HCT116 (cell line): Measurements from ENCODE around the gene LRRIQ1. TPM values are rescaled to one million over a fixed set of nuclear protein-coding genes. Genes with fewer than 3 reads are reported as not detected.

Experiments
- ATAC-seq: fragments of 200-7000 bp; cut with Tn5 transposase; 2 replicates; pipeline ENCODE4 v1.9.1; 2020; ENCODE audit warnings: mild to moderate bottlenecking, moderate library complexity
- BruUV-seq: library from RNA; stranded (reverse); fragments of 400-500 nt; replicated peaks from 2 replicates; lab custom pipeline; 2021; lab: Mats Ljungman, UMichigan
- CTCF ChIA-PET: fragments of 300-600 bp; sonication (Branson Sonifier 250); formaldehyde crosslinking; loops from one replicate; lab custom pipeline; 2021; ENCODE audit warnings: antibody characterized with exemption; lab: Charles Lee
- POLR2A ChIA-PET: fragments of 300-600, 350-600 bp; sonication (Branson Sonifier 250); formaldehyde crosslinking; loops from one replicate; lab custom pipeline; 2021; ENCODE audit warnings: antibody characterized with exemption; lab: Charles Lee
- RAD21 ChIA-PET, 2 experiments: fragments of 300-600 bp; sonication (Branson Sonifier 250); formaldehyde crosslinking; loops; one replicate each; lab custom pipeline; 2023; ENCODE audit warnings: low total read pairs in 2 of 2; ENCODE audit not compliant: uncharacterized antibody in 2 of 2, unreplicated experiment in 2 of 2, low non-redundant PET in 1 of 2; lab: Charles Lee
- DNase-seq: peaks from one replicate; pipeline ENCODE4 v3.0.0-alpha.2; 2010; ENCODE audit warnings: low read depth, low spot score
- H2AFZ ChIP-seq: fragments of 200-600 bp; shearing (Covaris generic), sonication (generic); 2 replicates; pipeline ENCODE4 v1.6.1; 2017; ENCODE audit warnings: low read depth, mixed run types, mixed read lengths, antibody characterized with exemption, low read length; ENCODE audit not compliant: poor library complexity, severe bottlenecking
- H3K27ac ChIP-seq: 2 replicates; pipeline ENCODE4 v1.5.1; 2012; ENCODE audit warnings: low read depth, low read length
- H3K27me3 ChIP-seq: fragments of 200-600 bp; sonication (generic); 2 replicates; pipeline ENCODE4 v1.6.1; 2016; ENCODE audit warnings: mixed run types, low read length, mixed read lengths; ENCODE audit not compliant: insufficient read depth
- H3K36me3 ChIP-seq, 2 experiments: fragments of 200-500 bp in 1 of 2; fragments of 200-600 bp in 1 of 2; sonication (Bioruptor generic) in 1 of 2; sonication (generic) in 1 of 2; 2 replicates each; pipeline versions ENCODE4 v1.5.1 to v1.6.1; 2014 to 2016; ENCODE audit warnings: low read length in 2 of 2, inconsistent platforms in 1 of 2, mixed read lengths in 1 of 2, mixed run types in 1 of 2; ENCODE audit not compliant: insufficient read depth in 2 of 2, control insufficient read depth in 1 of 2
- H3K4me1 ChIP-seq, 2 experiments: fragments of 200-600 bp in 1 of 2; sonication (generic) in 1 of 2; 2 replicates each; pipeline versions ENCODE4 v1.5.1 to v1.6.1; 2012 to 2017; ENCODE audit warnings: low read length in 2 of 2, inconsistent platforms in 1 of 2, mild to moderate bottlenecking in 1 of 2, mixed read lengths in 1 of 2, mixed run types in 1 of 2, moderate library complexity in 1 of 2; ENCODE audit not compliant: insufficient read depth in 2 of 2, control insufficient read depth in 1 of 2
- H3K4me2 ChIP-seq: fragments of 200-600 bp; sonication (generic); 2 replicates; pipeline ENCODE4 v1.6.1; 2017; ENCODE audit warnings: mixed run types, low read length, mixed read lengths
- H3K4me3 ChIP-seq, 2 experiments: fragments of 200-600 bp in 1 of 2; sonication (generic) in 1 of 2; replicated peaks in 1 of 2; 2 replicates each; pipeline ENCODE4 v1.5.1; 2011 to 2016; ENCODE audit warnings: low read length in 2 of 2, control low read depth in 1 of 2, low read depth in 1 of 2, mild to moderate bottlenecking in 1 of 2, mixed read lengths in 1 of 2, mixed run types in 1 of 2
- H3K79me2 ChIP-seq: fragments of 200-600 bp; sonication (generic); 2 replicates; pipeline ENCODE4 v1.6.1; 2017; ENCODE audit warnings: mild to moderate bottlenecking, mixed run types, low read length, moderate library complexity, mixed read lengths; ENCODE audit not compliant: insufficient read depth
- H3K9ac ChIP-seq: fragments of 200-600 bp; sonication (generic); 2 replicates; pipeline ENCODE4 v1.6.1; 2016; ENCODE audit warnings: low read length, mixed read lengths
- H3K9me2 ChIP-seq: fragments of 200-600 bp; sonication (generic), shearing (Covaris generic); 2 replicates; pipeline ENCODE4 v1.6.1; 2017; ENCODE audit warnings: mixed run types, mild to moderate bottlenecking, moderate library complexity; ENCODE audit not compliant: insufficient read depth
- H3K9me3 ChIP-seq, 2 experiments: fragments of 200-500 bp in 1 of 2; fragments of 200-600 bp in 1 of 2; sonication (Bioruptor generic) in 1 of 2; sonication (generic) in 1 of 2; 2 replicates each; pipeline ENCODE4 v1.6.1; 2014 to 2017; ENCODE audit warnings: low read length in 2 of 2, mixed read lengths in 2 of 2, inconsistent platforms in 1 of 2, low read depth in 1 of 2, mild to moderate bottlenecking in 1 of 2, mixed run types in 1 of 2, moderate library complexity in 1 of 2; ENCODE audit not compliant: control insufficient read depth in 1 of 2, insufficient read depth in 1 of 2
- H4K20me1 ChIP-seq: fragments of 200-600 bp; sonication (generic), shearing (Covaris generic); 2 replicates; pipeline ENCODE4 v1.6.1; 2017; ENCODE audit warnings: mixed run types, mild to moderate bottlenecking, moderate library complexity; ENCODE audit not compliant: insufficient read depth
- CTCF ChIP-seq, 3 experiments: fragments of 200-600 bp in 1 of 3; sonication (generic) in 1 of 3; IDR thresholded peaks in 2 of 3; conservative IDR thresholded peaks in 1 of 3; 2 replicates each; pipeline ENCODE4 v1.5.1; 2012 to 2017; ENCODE audit warnings: low read depth in 2 of 3, low read length in 2 of 3, antibody characterized with exemption in 1 of 3, borderline replicate concordance in 1 of 3, control low read depth in 1 of 3, mild to moderate bottlenecking in 1 of 3, mixed read lengths in 1 of 3, mixed run types in 1 of 3, moderate library complexity in 1 of 3; ENCODE audit not compliant: insufficient read depth in 1 of 3
- EZH2phosphoT487 ChIP-seq: fragments of 200-600 bp; IDR thresholded peaks from 2 replicates; pipeline ENCODE4 v1.6.1; 2018; ENCODE audit warnings: antibody characterized with exemption, borderline replicate concordance
- RAD21 ChIP-seq: IDR thresholded peaks from 2 replicates; pipeline ENCODE4 v1.6.1; 2012; ENCODE audit warnings: low read depth, mild to moderate bottlenecking
- REST ChIP-seq: IDR thresholded peaks from 2 replicates; pipeline ENCODE4 v1.6.1; 2012; ENCODE audit warnings: low read depth
- ZNF274 ChIP-seq: fragments of 200-500 bp; sonication (Bioruptor generic); IDR thresholded peaks from 2 replicates; pipeline ENCODE4 v1.6.1; 2014; ENCODE audit warnings: mild to moderate bottlenecking, low read depth, low read length, inconsistent platforms
- intact Hi-C: fragments of 100-400 bp; cut with micrococcal nuclease; formaldehyde crosslinking; loops from 2 replicates; pipeline ENCODE4 v1.10.0; 2022
- total RNA-seq: library from RNA; stranded (reverse); gene quantifications from one replicate; pipeline ENCODE4 v1.2.1, GENCODE V29; 2021; ENCODE audit not compliant: unreplicated experiment

Gene LRRIQ1
- total RNA-seq, 1 experiment from 2014 or later, result 0.89 TPM

- ChIA-PET CTCF (interaction anchor here (0.9 kb wide), 1 partner anchor 182 kb away, joined by 6 read pairs; no protein-coding TSS in a partner anchor), RAD21 (no interaction called here), POLR2A (no interaction called here)
- Histone ChIP-seq H3K27ac (no peak overlapping the region), H3K27me3 (no peaks in the 10 kb centered on the region), H3K4me1 (no peaks in the 10 kb centered on the region), H2AFZ (peak overlapping the region; percentile 1), H3K9me3 (no peaks in the 10 kb centered on the region), H3K9ac (no peak overlapping the region), H4K20me1 (no peaks in the 10 kb centered on the region), H3K4me3 (no peak overlapping the region), H3K79me2 (no peaks in the 10 kb centered on the region), H3K9me2 (no peaks in the 10 kb centered on the region), H3K36me3 (no peaks in the 10 kb centered on the region), H3K4me2 (no peak overlapping the region)
- intact Hi-C loops, result loop anchor here (1.0 kb wide), 1 partner anchor 183 kb away; no protein-coding TSS in a partner anchor
- ATAC-seq (no peak), DNase-seq (peak; percentile 39)
- TF ChIP-seq REST (no peak), EZH2phosphoT487 (no peak), RAD21 (peak; percentile 65), ZNF274 (no peak), CTCF (IDR thresholded peaks at IDR 0.05 in 2 of 3, conservative IDR thresholded peaks at IDR 0.05 in 1 of 3; ENCODE audit: borderline replicate concordance in 1 of 3, insufficient read depth in 1 of 3, low read depth in 2 of 3, low read length in 2 of 3) (peak; percentile 20 to 81 (median 62); a peak in 5 of 6 replicates)
- BruUV-seq, result no TSS peak
These were observed 21.3 kb downstream of the LRRIQ1 start for GRCh38 chr12:85057370-85057963.
